NCI-H524 treated with DMSO at 0.1 percent for 48 hours (cell line): ENCODE data around the gene DNAJC19.

Experiments used
- DNase-seq: peaks from one replicate; lab custom pipeline; 2025; lab: John Stamatoyannopoulos, UW

The DNAJC19 gene

DNA sequence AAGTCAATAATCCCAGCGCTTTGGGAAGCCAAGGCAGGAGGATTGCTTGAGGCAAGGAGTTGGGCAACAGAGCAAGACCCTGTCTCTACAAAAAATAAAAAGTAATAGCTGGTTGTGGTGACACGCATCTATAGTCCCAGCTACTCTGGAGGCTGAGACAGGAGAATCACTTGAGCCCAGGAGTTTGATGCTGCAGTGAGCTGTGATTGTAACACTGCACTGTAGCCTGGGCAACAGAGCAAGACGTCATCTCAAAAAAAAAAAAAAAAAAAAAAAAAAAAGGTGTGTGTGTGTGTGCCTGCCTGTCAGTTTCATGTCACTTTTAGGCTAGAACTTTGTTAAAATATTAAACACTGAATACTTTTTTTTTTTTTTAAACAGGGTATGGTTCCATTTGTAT is 28.4 kb downstream of the DNAJC19 start:
- DNase-seq = no peak

DNA sequence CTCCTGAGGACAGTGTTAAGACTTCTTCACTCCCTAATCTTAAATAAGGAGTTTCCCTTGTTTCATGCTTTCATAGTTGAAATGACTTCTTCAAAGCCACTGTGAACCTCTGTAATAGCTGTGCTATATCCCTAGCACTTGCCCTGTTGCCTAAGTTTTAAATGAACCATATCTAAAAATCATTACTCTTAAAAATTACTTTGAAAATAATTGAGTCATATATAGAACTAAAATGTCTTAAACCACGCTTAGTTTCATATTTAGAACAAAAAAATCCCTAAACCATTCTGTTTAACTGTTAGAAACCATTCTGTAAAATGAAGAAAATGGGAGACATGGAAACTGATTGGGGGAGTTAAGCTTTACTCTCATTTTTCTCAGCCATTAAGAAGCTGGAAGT is 29.8 kb downstream of the DNAJC19 start:
- DNase-seq = no peak

GRCh38 chr3:180947761-180948390 is 41.7 kb downstream of the DNAJC19 start:
- no peak for DNase-seq

- no peak for DNase-seq
Observed at GRCh38 chr3:180940826-180941225, 48.7 kb downstream of the DNAJC19 start.

DNA sequence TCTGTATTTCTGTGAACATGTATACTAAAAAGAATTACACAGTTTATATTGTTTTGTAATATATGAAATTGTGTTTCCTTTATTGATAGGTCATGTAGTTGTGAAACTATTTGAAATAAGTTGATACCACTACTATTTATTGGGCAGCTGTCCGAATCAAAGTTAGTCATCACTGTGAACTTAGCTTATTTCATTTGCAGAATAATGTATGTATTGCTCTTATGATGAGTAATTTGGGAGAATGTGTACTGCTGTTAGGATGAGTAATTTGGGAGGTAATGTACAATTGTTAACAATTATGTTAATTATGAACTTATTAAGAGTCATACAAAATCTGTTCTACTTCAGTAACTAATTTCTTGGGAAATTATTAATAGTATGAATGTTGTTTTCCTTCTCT is 54.9 kb downstream of the DNAJC19 start:
- DNase-seq = no peak
